Testis (tissue), 3 donors: ENCODE results near the gene GIPC3. TPM values are rescaled to one million over a fixed set of nuclear protein-coding genes. Genes with fewer than 3 reads are reported as not detected.
A peak's percentile ranks its signal among the peaks of the same experiment; 100 is the strongest.

Experiments used
- DNase-seq: peaks from one replicate; pipeline ENCODE4 v3.0.0-alpha.2; 2019
- H3K27ac ChIP-seq, 2 donors: fragments of 200-600 bp; sonication (generic); one replicate each; pipeline ENCODE4 v1.5.1; 2019
- H3K27me3 ChIP-seq: fragments of 200-600 bp; sonication (generic); one replicate; pipeline ENCODE4 v1.5.1; 2019
- H3K36me3 ChIP-seq: fragments of 200-600 bp; sonication (generic); one replicate; pipeline ENCODE4 v1.5.1; 2017; ENCODE audit warnings: low read depth; ENCODE audit errors: missing control alignments
- H3K4me1 ChIP-seq: fragments of 200-600 bp; sonication (generic); one replicate; pipeline ENCODE4 v1.5.1; 2019
- H3K4me3 ChIP-seq, 2 donors: fragments of 200-600 bp; sonication (generic); one replicate each; pipeline ENCODE4 v1.5.1; 2017 to 2019
- H3K9me3 ChIP-seq: fragments of 200-600 bp; sonication (generic); one replicate; pipeline ENCODE4 v1.5.1; 2017
- POLR2A ChIP-seq: fragments of 450-650 bp; IDR thresholded peaks from one replicate; pipeline ENCODE4 v1.6.1; 2017; ENCODE audit warnings: antibody characterized with exemption, mild to moderate bottlenecking, moderate library complexity
- WGBS, 2 donors: methylation state at CpG; one replicate each; pipeline ENCODE4 v1.1.5; 2018; 5-methylcytosine and 5-hydroxymethylcytosine counted together
- intact Hi-C: fragments of 100-400 bp; cut with DNase I; formaldehyde crosslinking; loops from one replicate; pipeline ENCODE4 v1.15.1; 2023; ENCODE audit warnings: low total_unique reads
- polyA plus RNA-seq: library from polyadenylated mRNA; stranded (reverse); fragments of 350-450 nt; fragmentation: Illumina TruSeq; extraction: RNeasy Lipid Tissue Mini Kit (QIAGEN cat#74804); gene quantifications from one replicate; pipeline ENCODE4 v1.2.3, GENCODE V29; 2014; ENCODE audit warnings: low read depth, low replicate concordance; ENCODE audit not compliant: insufficient read depth
- total RNA-seq, 2 donors: library from RNA; depleted of rRNA; stranded (reverse); fragments of >200 nt; gene quantifications; one replicate each; pipeline ENCODE4 v1.2.3, GENCODE V29; 2016
- TF ChIP-seq, protein P1 (sequence below), 3 experiments: fragments of 450-650 bp in 2 of 3; fragments of 200-600 bp in 1 of 3; sonication (generic) in 1 of 3; IDR thresholded peaks; one replicate each; pipeline ENCODE4 v1.5.1; 2016 to 2019; ENCODE audit warnings: antibody characterized with exemption in 3 of 3, mild to moderate bottlenecking in 2 of 3, moderate library complexity in 1 of 3

Gene GIPC3
- total and polyA plus RNA-seq, 3 donors from 2014 or later, result 0.50 to 1.5 (median 0.87) TPM

DNA sequence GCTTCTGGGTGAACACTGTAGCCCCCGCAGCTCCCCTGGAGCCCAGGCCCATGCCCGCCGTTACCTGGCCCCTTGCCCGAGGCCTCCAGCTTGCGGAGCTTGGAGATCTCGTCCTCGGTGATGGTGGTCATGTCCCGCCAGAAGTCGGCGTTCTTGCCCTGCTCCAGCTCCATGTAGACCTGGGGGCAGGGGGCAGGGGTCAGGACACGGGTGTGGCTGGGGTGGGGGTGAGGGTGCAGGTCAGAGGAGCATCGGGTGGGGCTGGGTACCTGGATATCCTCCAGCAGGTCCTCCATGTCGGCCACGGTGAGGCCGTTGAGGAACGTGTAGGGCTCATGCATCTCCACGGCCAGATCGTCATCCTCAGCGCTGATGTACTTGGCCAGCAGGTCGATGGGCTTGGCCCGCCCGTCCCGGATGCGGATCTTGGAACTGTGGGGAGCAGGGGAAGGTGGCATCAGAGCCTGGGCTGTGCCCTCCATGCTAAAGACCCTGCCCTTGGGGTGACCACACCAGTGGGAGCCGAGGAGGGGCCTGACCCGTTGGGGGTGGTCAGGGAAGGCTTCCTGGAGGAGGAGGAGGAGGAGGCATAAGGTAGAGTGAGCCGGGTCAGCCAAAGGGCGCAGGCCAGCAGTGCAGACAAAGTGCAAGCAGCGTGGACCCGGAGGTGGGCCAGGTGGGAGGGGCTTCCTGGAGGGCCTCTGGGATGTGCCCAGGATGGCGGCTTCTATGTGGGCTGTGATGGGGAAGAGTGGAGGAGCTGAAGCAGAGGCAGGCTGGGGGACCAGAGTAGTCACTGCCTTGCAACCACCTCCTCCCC lies 33.7 kb downstream of the GIPC3 start:
- WGBS, 2 donors, result 89 to 95% methylated on average over 12 to 31 of the region's 31 CpGs
- intact Hi-C loops, result loop anchor here (10.0 kb wide), 1 partner anchor 64 kb away; the partner anchor contains the start of gene MFSD12
- TF ChIP-seq, protein P1, sequence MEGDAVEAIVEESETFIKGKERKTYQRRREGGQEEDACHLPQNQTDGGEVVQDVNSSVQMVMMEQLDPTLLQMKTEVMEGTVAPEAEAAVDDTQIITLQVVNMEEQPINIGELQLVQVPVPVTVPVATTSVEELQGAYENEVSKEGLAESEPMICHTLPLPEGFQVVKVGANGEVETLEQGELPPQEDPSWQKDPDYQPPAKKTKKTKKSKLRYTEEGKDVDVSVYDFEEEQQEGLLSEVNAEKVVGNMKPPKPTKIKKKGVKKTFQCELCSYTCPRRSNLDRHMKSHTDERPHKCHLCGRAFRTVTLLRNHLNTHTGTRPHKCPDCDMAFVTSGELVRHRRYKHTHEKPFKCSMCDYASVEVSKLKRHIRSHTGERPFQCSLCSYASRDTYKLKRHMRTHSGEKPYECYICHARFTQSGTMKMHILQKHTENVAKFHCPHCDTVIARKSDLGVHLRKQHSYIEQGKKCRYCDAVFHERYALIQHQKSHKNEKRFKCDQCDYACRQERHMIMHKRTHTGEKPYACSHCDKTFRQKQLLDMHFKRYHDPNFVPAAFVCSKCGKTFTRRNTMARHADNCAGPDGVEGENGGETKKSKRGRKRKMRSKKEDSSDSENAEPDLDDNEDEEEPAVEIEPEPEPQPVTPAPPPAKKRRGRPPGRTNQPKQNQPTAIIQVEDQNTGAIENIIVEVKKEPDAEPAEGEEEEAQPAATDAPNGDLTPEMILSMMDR (IDR thresholded peaks at IDR 0.05), result peak in 1 of 3 experiments; percentile 1
- TF ChIP-seq POLR2A, result no peak
- H3K27ac ChIP-seq, result no peak overlapping the region
- no peak for DNase-seq
- no peaks in the 10 kb centered on the region for H3K9me3 ChIP-seq
- H3K4me3 ChIP-seq, result no peak overlapping the region
- H3K4me1 ChIP-seq, result no peaks in the 10 kb centered on the region
- H3K27me3 ChIP-seq, result no peaks in the 10 kb centered on the region
- no peaks in the 10 kb centered on the region for H3K36me3 ChIP-seq

DNA sequence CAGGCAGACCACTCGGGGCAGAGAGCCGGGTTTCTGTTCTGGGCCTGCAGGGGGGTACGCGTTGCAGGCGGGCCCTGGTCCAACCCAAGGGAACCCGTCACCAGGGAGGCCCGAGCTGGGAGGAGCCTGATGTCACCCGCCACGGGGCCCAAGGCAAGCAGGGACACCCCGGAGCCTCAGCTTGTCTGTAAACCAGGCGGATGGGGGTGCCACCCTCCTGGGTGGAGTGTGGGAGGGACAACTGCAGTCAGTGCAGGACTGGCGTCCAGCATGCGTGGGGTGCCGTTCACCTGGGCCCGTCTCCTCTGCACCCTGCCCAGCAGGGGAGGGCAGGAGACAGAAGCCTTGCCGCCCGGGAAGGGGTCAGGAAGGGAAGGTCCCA lies 34.3 kb downstream of the GIPC3 start:
- Histone ChIP-seq H3K4me3 (no peak overlapping the region), H3K27ac (no peak overlapping the region), H3K36me3 (no peaks in the 10 kb centered on the region), H3K27me3 (no peaks in the 10 kb centered on the region), H3K9me3 (no peaks in the 10 kb centered on the region), H3K4me1 (peaks cover 4% of the 10 kb centered on the region)
- no peak for DNase-seq
- intact Hi-C loops, result loop anchor here (10.0 kb wide), 1 partner anchor 65 kb away; the partner anchor contains the start of gene MFSD12
- no peak for TF ChIP-seq POLR2A
- TF ChIP-seq, protein P1 (IDR thresholded peaks at IDR 0.05), result no peak
- WGBS, 2 donors, result 88 to 92% methylated on average over 16 of the region's 17 CpGs

DNA sequence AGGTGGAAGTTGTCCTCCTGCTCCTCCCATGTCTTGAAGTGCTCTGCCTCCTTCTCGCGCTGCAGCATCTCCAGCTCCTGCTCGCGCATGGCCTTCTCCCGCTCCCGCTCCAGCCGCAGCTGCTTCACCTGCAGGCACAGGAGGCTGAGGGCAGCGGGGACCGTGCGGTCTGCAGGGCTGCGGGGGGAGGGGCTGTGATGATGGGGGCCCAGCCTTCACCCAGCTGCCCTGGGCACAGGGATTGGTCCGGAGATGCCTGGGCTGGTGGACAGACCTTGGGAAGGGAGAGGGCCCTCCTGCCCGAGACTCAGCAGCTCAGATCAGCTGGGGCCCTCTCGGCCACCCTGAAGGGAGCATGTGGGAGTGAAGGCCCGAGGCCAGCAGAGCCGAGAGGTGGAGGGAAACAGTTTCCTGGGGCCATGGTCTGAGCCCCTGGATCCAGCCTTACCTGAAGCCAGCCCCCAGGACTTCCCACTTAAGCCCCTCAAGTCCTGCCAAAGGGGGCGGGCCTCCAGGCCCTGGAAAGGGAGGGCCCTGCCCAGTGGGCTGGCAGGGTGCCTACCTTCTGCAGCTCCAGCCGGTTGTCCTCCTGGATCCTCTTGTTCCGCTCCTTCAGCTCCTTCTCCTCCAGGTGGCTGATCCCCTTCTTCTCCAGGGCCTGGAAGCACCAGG lies 35.0 kb downstream of the GIPC3 start:
- Histone ChIP-seq H3K4me1 (peaks cover 10% of the 10 kb centered on the region), H3K27ac (no peak overlapping the region), H3K9me3 (no peaks in the 10 kb centered on the region), H3K27me3 (no peaks in the 10 kb centered on the region), H3K4me3 (no peak overlapping the region), H3K36me3 (no peaks in the 10 kb centered on the region)
- TF ChIP-seq, protein P1 (IDR thresholded peaks at IDR 0.05), result no peak
- no peak for TF ChIP-seq POLR2A
- WGBS, 2 donors, result 78 to 80% methylated on average over 4 to 19 of the region's 19 CpGs
- intact Hi-C loops, result no loop called here
- DNase-seq, result no peak

DNA sequence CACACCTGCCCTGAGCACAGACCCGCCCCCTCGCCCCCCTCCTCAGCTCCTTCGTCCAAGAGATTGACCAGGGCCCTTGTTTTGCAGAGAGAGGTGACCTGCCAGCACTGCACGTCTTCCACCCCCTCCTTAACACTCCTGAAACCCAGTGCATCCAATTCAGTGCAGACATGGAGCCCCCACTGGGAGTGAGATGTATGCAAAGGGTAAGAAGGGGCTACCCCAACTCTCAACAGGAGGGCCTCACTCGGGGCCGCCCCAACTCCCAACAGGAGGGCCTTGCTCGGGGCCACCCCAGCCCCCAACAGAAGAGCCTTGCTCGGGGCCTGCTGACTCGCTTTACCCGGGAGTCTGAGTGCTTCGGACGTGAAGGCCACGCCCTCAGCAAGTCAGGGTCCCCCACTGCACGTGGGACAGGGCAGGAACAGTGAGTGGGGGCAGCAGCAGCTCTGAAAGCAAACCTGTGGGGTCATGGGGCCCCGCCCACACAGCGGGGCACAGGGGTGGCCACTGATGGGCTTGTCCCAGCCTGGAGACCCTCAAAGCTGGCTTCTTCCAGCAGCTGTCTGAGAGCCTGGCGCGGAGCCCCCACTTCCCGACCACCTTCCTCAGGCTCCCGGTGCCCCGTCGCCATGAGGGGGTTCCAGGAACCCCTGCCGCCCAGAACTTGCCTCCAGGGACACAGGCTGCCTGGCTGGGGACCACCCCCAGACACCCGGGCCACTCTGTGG lies 35.7 kb downstream of the GIPC3 start:
- no peak for TF ChIP-seq POLR2A
- TF ChIP-seq, protein P1 (IDR thresholded peaks at IDR 0.05), result no peak
- 87 to 90% methylated on average over 10 to 21 of the region's 24 CpGs for WGBS, 2 donors
- intact Hi-C loops, result no loop called here
- Histone ChIP-seq H3K27me3 (no peaks in the 10 kb centered on the region), H3K27ac (no peak overlapping the region), H3K4me1 (peaks cover 17% of the 10 kb centered on the region), H3K36me3 (no peaks in the 10 kb centered on the region), H3K9me3 (no peaks in the 10 kb centered on the region), H3K4me3 (no peak overlapping the region)
- DNase-seq, result no peak
